Stomach (tissue), 9 donors: ENCODE results near the gene COL16A1. TPM values are rescaled to one million over a fixed set of nuclear protein-coding genes. Genes with fewer than 3 reads are reported as not detected.

ENCODE experiments used
- DNase-seq, 2 donors: peaks; one replicate each; pipeline versions ENCODE4 v3.0.0 to v3.0.0-alpha.2; 2013 to 2019
- H3K27ac ChIP-seq, 5 donors: fragments of 200-600 bp in 4 of 5; sonication (generic) in 4 of 5; one replicate each; pipeline ENCODE4 v1.5.1; 2013 to 2019; ENCODE audit warnings: mild to moderate bottlenecking in 1 of 5, moderate library complexity in 1 of 5
- H3K27me3 ChIP-seq, 3 donors: fragments of 200-600 bp; sonication (generic); one replicate each; pipeline ENCODE4 v1.5.1; 2017 to 2019; ENCODE audit warnings: mixed run types in 1 of 3
- H3K36me3 ChIP-seq, 4 donors: fragments of 200-600 bp; sonication (generic); 1 replicate in 3 of 4; 2 replicates in 1 of 4; pipeline ENCODE4 v1.5.1; 2016 to 2019
- H3K4me1 ChIP-seq, 4 donors: fragments of 200-600 bp; sonication (generic); one replicate each; pipeline ENCODE4 v1.5.1; 2016 to 2019
- H3K4me3 ChIP-seq, 4 donors: fragments of 200-600 bp; sonication (generic) in 3 of 4; one replicate each; pipeline ENCODE4 v1.5.1; 2016 to 2019; ENCODE audit warnings: mild to moderate bottlenecking in 1 of 4
- H3K9me3 ChIP-seq, 4 donors: fragments of 200-600 bp; sonication (generic); one replicate each; pipeline ENCODE4 v1.5.1; 2016 to 2019
- EP300 ChIP-seq: sonication (generic); formaldehyde crosslinking; IDR thresholded peaks from one replicate; pipeline ENCODE4 v1.6.1; 2017; ENCODE audit warnings: antibody characterized with exemption
- POLR2A ChIP-seq, 4 donors: fragments of 450-650 bp; IDR thresholded peaks; one replicate each; pipeline ENCODE4 v1.6.1; 2016; ENCODE audit warnings: antibody characterized with exemption in 4 of 4, control low read depth in 2 of 4, mild to moderate bottlenecking in 1 of 4, moderate library complexity in 1 of 4
- POLR2AphosphoS5 ChIP-seq, 3 donors: sonication (generic); formaldehyde crosslinking; IDR thresholded peaks; one replicate each; pipeline ENCODE4 v1.6.1; 2016; ENCODE audit warnings: antibody characterized with exemption in 3 of 3
- WGBS, 5 donors: extraction: QIAGEN DNeasy Blood & Tissue Kit in 3 of 5; methylation state at CpG; one replicate each; pipeline versions ENCODE4 v1.1.5 to v1.1.7; 2013 to 2018; 5-methylcytosine and 5-hydroxymethylcytosine counted together
- intact Hi-C: fragments of 100-400 bp; cut with DNase I; formaldehyde crosslinking; loops from one replicate; pipeline ENCODE4 v1.15.1; 2023; ENCODE audit warnings: low total_unique reads
- polyA plus RNA-seq, 3 donors: library from polyadenylated mRNA; stranded (reverse); fragments of 200-250 nt; gene quantifications; one replicate each; pipeline ENCODE4 v1.2.3, GENCODE V29; 2013
- total RNA-seq, 5 donors: library from RNA; depleted of rRNA; stranded (reverse); fragments of >200 nt; gene quantifications; one replicate each; pipeline versions ENCODE4 v1.1.0 to v1.2.3, GENCODE V29; 2014 to 2016
- TF ChIP-seq, protein P1 (sequence below), 7 experiments: fragments of 450-650 bp in 4 of 7; fragments of 200-600 bp in 3 of 7; sonication (generic) in 3 of 7; IDR thresholded peaks; one replicate each; pipeline ENCODE4 v1.5.1; 2016 to 2019; ENCODE audit warnings: antibody characterized with exemption in 7 of 7, control low read depth in 2 of 7, mild to moderate bottlenecking in 1 of 7
- donor health status: healthy with polysubstance abuse.
- donor health status: Bipolar disorder and iron deficiency.
- donor health status: healthy.

The COL16A1 gene
- total and polyA plus RNA-seq, 8 donors, result 19.8 to 127 (median 74.1) TPM

DNA sequence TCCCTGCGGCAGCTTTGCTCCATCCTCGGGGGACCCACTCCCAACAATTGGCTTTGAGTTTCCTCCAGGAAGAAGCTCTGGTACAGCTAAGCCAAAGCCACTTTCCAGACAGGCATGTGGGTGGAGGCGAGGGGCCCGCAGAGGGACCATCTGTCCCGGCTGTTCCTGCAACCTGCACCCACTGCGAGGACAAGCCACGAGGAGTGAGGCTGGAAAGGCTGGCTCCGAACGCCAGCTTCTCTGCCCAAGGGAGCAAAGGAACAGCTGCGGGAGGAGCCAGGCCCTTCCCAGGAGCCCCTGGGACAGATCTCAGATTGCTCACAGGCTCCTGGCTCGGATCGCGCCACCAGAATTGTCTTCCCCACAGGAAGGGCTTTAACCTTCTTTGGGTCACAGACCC, 30.8 kb downstream of the COL16A1 start:
- intact Hi-C loops, result loop anchor here (5.0 kb wide), 1 partner anchor 34 kb away; no protein-coding TSS in a partner anchor
- H3K27me3 ChIP-seq, result no peaks in the 10 kb centered on the region

DNA sequence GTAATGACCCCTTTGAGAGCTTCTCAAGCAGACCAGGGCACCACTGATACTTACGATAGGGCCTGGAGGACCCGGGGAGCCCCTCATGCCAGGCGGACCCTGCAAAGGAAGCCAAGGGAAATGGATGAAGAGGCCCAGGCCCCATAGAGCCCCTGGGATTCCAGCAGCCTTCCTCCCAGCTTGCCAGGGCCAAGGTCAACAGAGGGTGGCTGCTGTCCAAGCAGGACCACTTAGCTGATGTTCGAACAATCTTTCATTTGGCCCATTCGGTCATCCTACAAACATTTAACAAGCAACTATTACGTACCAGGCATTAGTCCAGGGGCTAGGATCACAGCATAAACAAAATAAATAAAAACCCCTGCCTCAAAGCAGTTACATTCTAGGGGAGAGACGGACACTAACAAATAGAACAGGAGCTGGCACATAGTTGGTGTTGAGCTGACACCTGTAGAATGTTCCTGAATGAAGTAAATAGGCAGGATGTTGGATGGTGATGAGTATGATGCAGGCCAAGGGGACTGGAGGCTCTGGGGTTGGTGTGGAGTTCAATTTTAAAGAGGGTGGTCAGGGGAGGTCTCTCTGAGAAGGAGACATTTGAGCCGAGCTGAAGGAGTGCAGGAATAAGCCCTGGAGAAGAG, 32.1 kb downstream of the COL16A1 start:
- TF ChIP-seq, protein P1, sequence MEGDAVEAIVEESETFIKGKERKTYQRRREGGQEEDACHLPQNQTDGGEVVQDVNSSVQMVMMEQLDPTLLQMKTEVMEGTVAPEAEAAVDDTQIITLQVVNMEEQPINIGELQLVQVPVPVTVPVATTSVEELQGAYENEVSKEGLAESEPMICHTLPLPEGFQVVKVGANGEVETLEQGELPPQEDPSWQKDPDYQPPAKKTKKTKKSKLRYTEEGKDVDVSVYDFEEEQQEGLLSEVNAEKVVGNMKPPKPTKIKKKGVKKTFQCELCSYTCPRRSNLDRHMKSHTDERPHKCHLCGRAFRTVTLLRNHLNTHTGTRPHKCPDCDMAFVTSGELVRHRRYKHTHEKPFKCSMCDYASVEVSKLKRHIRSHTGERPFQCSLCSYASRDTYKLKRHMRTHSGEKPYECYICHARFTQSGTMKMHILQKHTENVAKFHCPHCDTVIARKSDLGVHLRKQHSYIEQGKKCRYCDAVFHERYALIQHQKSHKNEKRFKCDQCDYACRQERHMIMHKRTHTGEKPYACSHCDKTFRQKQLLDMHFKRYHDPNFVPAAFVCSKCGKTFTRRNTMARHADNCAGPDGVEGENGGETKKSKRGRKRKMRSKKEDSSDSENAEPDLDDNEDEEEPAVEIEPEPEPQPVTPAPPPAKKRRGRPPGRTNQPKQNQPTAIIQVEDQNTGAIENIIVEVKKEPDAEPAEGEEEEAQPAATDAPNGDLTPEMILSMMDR (IDR thresholded peaks at IDR 0.05), result no peak
- TF ChIP-seq EP300 (no peak), POLR2AphosphoS5 (IDR thresholded peaks at IDR 0.05) (no peak), POLR2A (IDR thresholded peaks at IDR 0.05) (no peak)
- H3K27me3 ChIP-seq, result no peaks in the 10 kb centered on the region
- H3K36me3 ChIP-seq, result peaks cover 0 to 15% (median 2%) of the 10 kb centered on the region in 4 donors
- peaks cover 24 to 81% (median 53%) of the 10 kb centered on the region in 4 donors for H3K4me1 ChIP-seq
- peak in 1 of 2 donors; percentile 71 for DNase-seq
- H3K27ac ChIP-seq, result peak overlapping the region in 4 of 5 donors; percentile 8 to 88 (median 77)
- no peak overlapping the region for H3K4me3 ChIP-seq
- WGBS, 5 donors, result 64 to 77% (median 75%) methylated on average over 8 of the region's 8 CpGs
- intact Hi-C loops, result loop anchor here (5.0 kb wide), 1 partner anchor 36 kb away; no protein-coding TSS in a partner anchor
- no peaks in the 10 kb centered on the region for H3K9me3 ChIP-seq

More for the DNA sequence above, 30.8 kb downstream of the COL16A1 start:
- Histone ChIP-seq H3K9me3 (no peaks in the 10 kb centered on the region), H3K36me3 (peaks cover 0 to 14% (median 5%) of the 10 kb centered on the region in 4 donors), H3K27ac (peak overlapping the region in 3 of 5 donors; percentile 8 to 88 (median 55)), H3K4me3 (no peak overlapping the region), H3K4me1 (peaks cover 17 to 68% (median 44%) of the 10 kb centered on the region in 4 donors)
- peak in 1 of 2 donors; percentile 54 for DNase-seq
- 64 to 86% (median 80%) methylated on average over 13 of the region's 13 CpGs for WGBS, 5 donors
- TF ChIP-seq POLR2A (IDR thresholded peaks at IDR 0.05) (no peak), POLR2AphosphoS5 (IDR thresholded peaks at IDR 0.05) (no peak)
- TF ChIP-seq, protein P1 (IDR thresholded peaks at IDR 0.05), result no peak

DNA sequence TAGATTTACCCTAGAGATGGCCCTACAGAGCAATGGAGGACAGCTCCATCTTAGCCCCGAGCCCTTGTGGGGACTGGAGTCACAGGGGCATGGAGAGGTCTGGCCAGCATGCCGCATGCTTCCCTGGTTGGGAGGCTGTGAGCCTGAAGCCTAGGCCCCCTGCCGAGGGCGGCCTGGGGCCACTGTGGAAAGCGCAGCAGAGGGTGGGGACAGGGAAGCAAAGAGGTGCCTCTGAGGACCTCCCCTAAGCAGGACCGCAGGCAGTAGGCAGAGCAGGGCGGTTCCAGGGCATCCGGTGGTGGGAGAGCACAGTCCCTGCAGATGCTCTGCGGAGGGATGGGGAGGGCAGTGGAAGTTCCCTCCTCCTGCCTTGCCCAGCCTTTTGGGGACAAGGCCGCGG, 32.7 kb downstream of the COL16A1 start:
- TF ChIP-seq EP300, result no peak
- TF ChIP-seq, protein P1 (IDR thresholded peaks at IDR 0.05), result no peak
- TF ChIP-seq POLR2A (IDR thresholded peaks at IDR 0.05), result no peak
- TF ChIP-seq POLR2AphosphoS5 (IDR thresholded peaks at IDR 0.05), result no peak
- H3K4me1 ChIP-seq, result peaks cover 29 to 86% (median 59%) of the 10 kb centered on the region in 4 donors

DNA sequence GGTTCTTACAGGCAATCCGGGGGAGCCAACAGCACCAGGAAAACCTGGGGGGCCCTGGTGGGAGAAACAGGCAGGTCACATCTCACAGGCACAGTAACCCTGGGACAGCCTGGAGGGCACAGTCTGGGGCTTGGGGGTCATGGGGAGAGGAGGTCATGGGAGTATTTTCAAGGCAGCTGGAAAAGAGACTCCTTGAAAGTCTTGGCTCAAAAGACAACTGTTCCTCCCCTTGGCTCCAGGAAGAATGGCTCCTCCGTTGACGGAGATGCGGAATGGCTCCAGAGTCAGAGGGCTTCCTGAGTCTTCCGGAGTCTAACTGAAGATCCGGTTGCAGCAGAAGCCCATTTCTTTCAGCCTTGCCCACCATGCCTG, 33.2 kb downstream of the COL16A1 start:
- intact Hi-C loops, result loop anchor here (5.0 kb wide), 1 partner anchor 37 kb away; no protein-coding TSS in a partner anchor
- peaks cover 34 to 88% (median 62%) of the 10 kb centered on the region in 4 donors for H3K4me1 ChIP-seq
- H3K9me3 ChIP-seq, result no peaks in the 10 kb centered on the region
- peak overlapping the region; percentile 18 to 29 (median 26) for H3K4me3 ChIP-seq
- H3K27ac ChIP-seq, result peak overlapping the region; percentile 72 to 88 (median 82)
- peak in 1 of 2 donors; percentile 57 for DNase-seq
- no peaks in the 10 kb centered on the region for H3K27me3 ChIP-seq
- 44 to 66% (median 49%) methylated on average over 6 of the region's 6 CpGs for WGBS, 5 donors
- peaks cover 0 to 19% (median 3%) of the 10 kb centered on the region in 4 donors for H3K36me3 ChIP-seq
- no peak for TF ChIP-seq POLR2AphosphoS5 (IDR thresholded peaks at IDR 0.05)
- TF ChIP-seq, protein P1 (IDR thresholded peaks at IDR 0.05), result no peak
- TF ChIP-seq POLR2A (IDR thresholded peaks at IDR 0.05), result no peak
- TF ChIP-seq EP300, result no peak

More for the DNA sequence above, 32.7 kb downstream of the COL16A1 start:
- Histone ChIP-seq H3K9me3 (no peaks in the 10 kb centered on the region), H3K27me3 (no peaks in the 10 kb centered on the region), H3K27ac (peak overlapping the region in 4 of 5 donors; percentile 72 to 88 (median 84)), H3K4me3 (no peak overlapping the region), H3K36me3 (peaks cover 0 to 15% (median 0%) of the 10 kb centered on the region in 4 donors)
- 83 to 95% (median 89%) methylated on average over 10 to 11 of the region's 11 CpGs for WGBS, 5 donors
- intact Hi-C loops, result loop anchor here (5.0 kb wide), 1 partner anchor 36 kb away; no protein-coding TSS in a partner anchor
- no peak for DNase-seq
